ENCODE results near the gene DR1. TPM values are rescaled to one million over a fixed set of nuclear protein-coding genes. Genes with fewer than 3 reads are reported as not detected.

Gene DR1
- total RNA-seq, 1 experiment from 2014 or later = 104 TPM

DNA sequence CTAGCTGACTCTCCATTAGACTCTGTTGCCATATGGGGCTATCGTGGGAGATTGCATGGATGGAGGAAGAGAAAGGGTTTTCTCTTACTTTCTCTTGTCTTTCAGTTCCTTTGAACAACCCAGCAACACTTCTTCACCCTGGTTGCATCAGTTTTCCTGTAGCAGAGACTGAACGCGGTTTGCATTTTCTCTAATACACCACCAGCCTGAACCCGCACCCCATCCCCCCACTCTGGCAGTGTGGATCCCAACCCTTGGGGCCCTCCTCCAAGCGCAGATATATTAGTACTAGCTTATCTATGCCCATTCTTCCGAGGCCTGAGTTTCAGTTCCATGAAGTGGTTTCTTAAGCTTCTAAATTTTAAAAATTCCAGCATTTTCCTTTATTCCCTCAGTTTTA is 12.6 kb downstream of the DR1 start:
- H3K27me3 Mint-ChIP-seq (ENCODE audit: insufficient read depth, unreplicated experiment) = no peaks in the 10 kb centered on the region
- peaks cover 85% of the 10 kb centered on the region for H3K36me3 Mint-ChIP-seq (ENCODE audit: insufficient read depth, unreplicated experiment)
- H3K27ac Mint-ChIP-seq (ENCODE audit: low read depth, unreplicated experiment) = peak overlapping the region; percentile 9
- ChIA-PET CTCF (interaction anchor here (0.6 to 1.8 kb wide), 2 partner anchors 54 to 307 kb away, joined by 3 to 7 read pairs; no protein-coding TSS in a partner anchor), POLR2A (interaction anchor here (1.1 kb wide), 1 partner anchor 10 kb away, joined by 5 read pairs; no protein-coding TSS in a partner anchor)
- intact Hi-C loops (cut with micrococcal nuclease) = no loop called here
- peaks cover 24% of the 10 kb centered on the region for H3K4me1 Mint-ChIP-seq (ENCODE audit: insufficient read depth, unreplicated experiment)
- no peak for TF ChIP-seq CTCF (IDR thresholded peaks at IDR 0.05; ENCODE audit: unreplicated experiment)
- H3K4me3 Mint-ChIP-seq (ENCODE audit: unreplicated experiment) = no peak overlapping the region
- BruUV-seq (replicated peaks) = no TSS peak
- no peak for DNase-seq (ENCODE audit: unreplicated experiment)
- no peaks in the 10 kb centered on the region for H3K9me3 Mint-ChIP-seq (ENCODE audit: unreplicated experiment)

GRCh38 chr1:93360111-93360510 is 14.4 kb downstream of the DR1 start:
- no peak overlapping the region for H3K4me3 Mint-ChIP-seq (ENCODE audit: unreplicated experiment)
- peaks cover 86% of the 10 kb centered on the region for H3K36me3 Mint-ChIP-seq (ENCODE audit: insufficient read depth, unreplicated experiment)
- H3K9me3 Mint-ChIP-seq (ENCODE audit: unreplicated experiment) = no peaks in the 10 kb centered on the region
- ChIA-PET POLR2A (interaction anchor here (1.0 to 2.4 kb wide), 5 partner anchors 11 to 281 kb away, joined by 3 to 16 read pairs (median 6); partner anchors contain the start of genes DR1 and MTF2), CTCF (interaction anchor here (0.6 kb wide), 1 partner anchor 546 kb away, joined by 3 read pairs; no protein-coding TSS in a partner anchor)
- peak overlapping the region; percentile 69 for H3K27ac Mint-ChIP-seq (ENCODE audit: low read depth, unreplicated experiment)
- no peak for TF ChIP-seq CTCF (IDR thresholded peaks at IDR 0.05; ENCODE audit: unreplicated experiment)
- BruUV-seq (replicated peaks) = no TSS peak
- intact Hi-C loops (cut with micrococcal nuclease) = no loop called here
- no peak for DNase-seq (ENCODE audit: unreplicated experiment)
- H3K27me3 Mint-ChIP-seq (ENCODE audit: insufficient read depth, unreplicated experiment) = no peaks in the 10 kb centered on the region
- peaks cover 30% of the 10 kb centered on the region for H3K4me1 Mint-ChIP-seq (ENCODE audit: insufficient read depth, unreplicated experiment)

- Mint-ChIP-seq H3K36me3 (ENCODE audit: insufficient read depth, unreplicated experiment) (peaks cover 72% of the 10 kb centered on the region), H3K27me3 (ENCODE audit: insufficient read depth, unreplicated experiment) (no peaks in the 10 kb centered on the region), H3K4me1 (ENCODE audit: insufficient read depth, unreplicated experiment) (peaks cover 36% of the 10 kb centered on the region), H3K9me3 (ENCODE audit: unreplicated experiment) (no peaks in the 10 kb centered on the region), H3K27ac (ENCODE audit: low read depth, unreplicated experiment) (no peak overlapping the region), H3K4me3 (ENCODE audit: unreplicated experiment) (no peak overlapping the region)
- ChIA-PET POLR2A (interaction anchor here (0.5 to 2.2 kb wide), 5 partner anchors 8 to 669 kb away, joined by 3 to 16 read pairs (median 3); partner anchors contain the start of gene DR1), CTCF (no interaction called here)
- DNase-seq (ENCODE audit: unreplicated experiment) = no peak
- intact Hi-C loops (cut with micrococcal nuclease) = no loop called here
- no peak for TF ChIP-seq CTCF (IDR thresholded peaks at IDR 0.05; ENCODE audit: unreplicated experiment)
- BruUV-seq (replicated peaks) = no TSS peak
Observed at GRCh38 chr1:93362237-93362636, 16.5 kb downstream of the DR1 start.

- Mint-ChIP-seq H3K27ac (ENCODE audit: low read depth, unreplicated experiment) (no peak overlapping the region), H3K9me3 (ENCODE audit: unreplicated experiment) (no peaks in the 10 kb centered on the region), H3K4me3 (ENCODE audit: unreplicated experiment) (no peak overlapping the region), H3K27me3 (ENCODE audit: insufficient read depth, unreplicated experiment) (no peaks in the 10 kb centered on the region), H3K4me1 (ENCODE audit: insufficient read depth, unreplicated experiment) (peaks cover 14% of the 10 kb centered on the region), H3K36me3 (ENCODE audit: insufficient read depth, unreplicated experiment) (peaks cover 59% of the 10 kb centered on the region)
- TF ChIP-seq CTCF (IDR thresholded peaks at IDR 0.05; ENCODE audit: unreplicated experiment) = no peak
- intact Hi-C loops (cut with micrococcal nuclease) = no loop called here
- ChIA-PET POLR2A (no interaction called here), CTCF (no interaction called here)
- DNase-seq (ENCODE audit: unreplicated experiment) = no peak
- no TSS peak for BruUV-seq (replicated peaks)
Observed at GRCh38 chr1:93365813-93366212, 20.1 kb downstream of the DR1 start.
